Chondrocyte (in vitro differentiated cells): ENCODE measurements around the gene AZU1. TPM values are rescaled to one million over a fixed set of nuclear protein-coding genes. Genes with fewer than 3 reads are reported as not detected.

Experiments used
- DNase-seq: peaks from one replicate; pipeline ENCODE4 v3.0.0; 2021; ENCODE audit warnings: mixed read lengths, low spot score
- H3K27ac Mint-ChIP-seq: one replicate; pipeline ENCODE4 v1.8.0; 2021; ENCODE audit warnings: mild to moderate bottlenecking, moderate library complexity, mixed read lengths; ENCODE audit not compliant: unreplicated experiment
- H3K27me3 Mint-ChIP-seq: 2 replicates; pipeline ENCODE4 v1.8.0; 2021; ENCODE audit warnings: low read depth, mixed read lengths
- H3K36me3 Mint-ChIP-seq: 2 replicates; pipeline ENCODE4 v1.8.0; 2021; ENCODE audit warnings: low read depth, mixed read lengths
- H3K4me1 Mint-ChIP-seq: 2 replicates; pipeline ENCODE4 v1.8.0; 2021; ENCODE audit warnings: low read depth, mild to moderate bottlenecking, mixed read lengths
- H3K4me3 Mint-ChIP-seq: one replicate; pipeline ENCODE4 v1.8.0; 2021; ENCODE audit warnings: mild to moderate bottlenecking, moderate library complexity, mixed read lengths; ENCODE audit not compliant: unreplicated experiment
- H3K9me3 Mint-ChIP-seq: 2 replicates; pipeline ENCODE4 v1.8.0; 2021; ENCODE audit warnings: low read depth, mixed read lengths
- CTCF ChIP-seq: fragments of 200-600 bp; sonication (generic); IDR thresholded peaks from 2 replicates; pipeline ENCODE4 v1.5.0; 2021; ENCODE audit warnings: antibody characterized with exemption, mild to moderate bottlenecking, moderate library complexity
- total RNA-seq: library from RNA; stranded (reverse); gene quantifications from 3 replicates; pipeline ENCODE4 v1.2.1, GENCODE V29; 2021

Gene AZU1
- total RNA-seq, 1 donor from 2014 or later, result 0.37 TPM

- DNase-seq, result no peak
- H3K27ac Mint-ChIP-seq, result no peak overlapping the region
- no peaks in the 10 kb centered on the region for H3K27me3 Mint-ChIP-seq
- no peak for TF ChIP-seq CTCF
- no peak overlapping the region for H3K4me3 Mint-ChIP-seq
- no peaks in the 10 kb centered on the region for H3K4me1 Mint-ChIP-seq
- H3K9me3 Mint-ChIP-seq, result peaks cover 4% of the 10 kb centered on the region
- H3K36me3 Mint-ChIP-seq, result peaks cover 18% of the 10 kb centered on the region
These were observed 14.2 kb upstream of the AZU1 start for GRCh38 chr19:813219-814151.

GRCh38 chr19:814152-815078 lies 13.2 kb upstream of the AZU1 start:
- H3K4me3 Mint-ChIP-seq, result no peak overlapping the region
- no peak for TF ChIP-seq CTCF
- no peaks in the 10 kb centered on the region for H3K27me3 Mint-ChIP-seq
- peaks cover 4% of the 10 kb centered on the region for H3K9me3 Mint-ChIP-seq
- DNase-seq, result no peak
- H3K36me3 Mint-ChIP-seq, result peaks cover 18% of the 10 kb centered on the region
- peak overlapping the region; percentile 12 for H3K27ac Mint-ChIP-seq
- H3K4me1 Mint-ChIP-seq, result no peaks in the 10 kb centered on the region

GRCh38 chr19:815079-815774 lies 12.4 kb upstream of the AZU1 start:
- Mint-ChIP-seq H3K9me3 (peaks cover 4% of the 10 kb centered on the region), H3K36me3 (peaks cover 13% of the 10 kb centered on the region), H3K4me1 (no peaks in the 10 kb centered on the region), H3K27me3 (no peaks in the 10 kb centered on the region), H3K27ac (no peak overlapping the region), H3K4me3 (no peak overlapping the region)
- no peak for DNase-seq
- no peak for TF ChIP-seq CTCF

GRCh38 chr19:815775-816499 lies 11.7 kb upstream of the AZU1 start:
- Mint-ChIP-seq H3K9me3 (peaks cover 4% of the 10 kb centered on the region), H3K27me3 (no peaks in the 10 kb centered on the region), H3K36me3 (peaks cover 11% of the 10 kb centered on the region), H3K27ac (no peak overlapping the region), H3K4me1 (no peaks in the 10 kb centered on the region), H3K4me3 (no peak overlapping the region)
- TF ChIP-seq CTCF, result no peak
- DNase-seq, result no peak
